Measurements from ENCODE around the gene NOTCH3.

DNA sequence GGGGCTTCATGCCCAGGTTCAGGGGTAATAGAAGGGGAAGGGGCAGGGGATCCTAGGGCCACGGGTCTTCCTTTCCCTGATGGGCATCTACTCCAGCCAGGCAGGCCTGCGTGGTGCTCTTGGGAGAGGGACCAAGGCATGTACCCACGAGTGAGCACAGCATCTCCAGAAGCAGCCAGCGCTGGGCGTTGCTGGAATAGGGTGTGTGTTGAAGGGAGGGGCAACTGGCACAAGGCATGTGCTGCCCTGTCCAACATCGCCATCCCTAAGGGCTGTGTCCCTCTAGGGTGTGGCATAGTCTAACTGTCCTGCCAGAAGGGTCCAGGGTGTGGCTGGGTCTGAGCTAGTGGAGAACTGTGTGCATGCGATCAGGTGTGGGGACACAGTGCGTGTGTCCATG, 2.9 kb downstream of the NOTCH3 start:
- TF ChIP-seq, protein P1, sequence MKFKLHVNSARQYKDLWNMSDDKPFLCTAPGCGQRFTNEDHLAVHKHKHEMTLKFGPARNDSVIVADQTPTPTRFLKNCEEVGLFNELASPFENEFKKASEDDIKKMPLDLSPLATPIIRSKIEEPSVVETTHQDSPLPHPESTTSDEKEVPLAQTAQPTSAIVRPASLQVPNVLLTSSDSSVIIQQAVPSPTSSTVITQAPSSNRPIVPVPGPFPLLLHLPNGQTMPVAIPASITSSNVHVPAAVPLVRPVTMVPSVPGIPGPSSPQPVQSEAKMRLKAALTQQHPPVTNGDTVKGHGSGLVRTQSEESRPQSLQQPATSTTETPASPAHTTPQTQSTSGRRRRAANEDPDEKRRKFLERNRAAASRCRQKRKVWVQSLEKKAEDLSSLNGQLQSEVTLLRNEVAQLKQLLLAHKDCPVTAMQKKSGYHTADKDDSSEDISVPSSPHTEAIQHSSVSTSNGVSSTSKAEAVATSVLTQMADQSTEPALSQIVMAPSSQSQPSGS (IDR thresholded peaks at IDR 0.05; ENCODE audit: low read length), result no peak
- TF ChIP-seq, protein P2, sequence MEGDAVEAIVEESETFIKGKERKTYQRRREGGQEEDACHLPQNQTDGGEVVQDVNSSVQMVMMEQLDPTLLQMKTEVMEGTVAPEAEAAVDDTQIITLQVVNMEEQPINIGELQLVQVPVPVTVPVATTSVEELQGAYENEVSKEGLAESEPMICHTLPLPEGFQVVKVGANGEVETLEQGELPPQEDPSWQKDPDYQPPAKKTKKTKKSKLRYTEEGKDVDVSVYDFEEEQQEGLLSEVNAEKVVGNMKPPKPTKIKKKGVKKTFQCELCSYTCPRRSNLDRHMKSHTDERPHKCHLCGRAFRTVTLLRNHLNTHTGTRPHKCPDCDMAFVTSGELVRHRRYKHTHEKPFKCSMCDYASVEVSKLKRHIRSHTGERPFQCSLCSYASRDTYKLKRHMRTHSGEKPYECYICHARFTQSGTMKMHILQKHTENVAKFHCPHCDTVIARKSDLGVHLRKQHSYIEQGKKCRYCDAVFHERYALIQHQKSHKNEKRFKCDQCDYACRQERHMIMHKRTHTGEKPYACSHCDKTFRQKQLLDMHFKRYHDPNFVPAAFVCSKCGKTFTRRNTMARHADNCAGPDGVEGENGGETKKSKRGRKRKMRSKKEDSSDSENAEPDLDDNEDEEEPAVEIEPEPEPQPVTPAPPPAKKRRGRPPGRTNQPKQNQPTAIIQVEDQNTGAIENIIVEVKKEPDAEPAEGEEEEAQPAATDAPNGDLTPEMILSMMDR (IDR thresholded peaks at IDR 0.05; ENCODE audit: control extremely low read depth in 1 of 3, insufficient read depth in 1 of 3, low read depth in 1 of 3, low read length in 3 of 3), result no peak
- TF ChIP-seq, protein P3, sequence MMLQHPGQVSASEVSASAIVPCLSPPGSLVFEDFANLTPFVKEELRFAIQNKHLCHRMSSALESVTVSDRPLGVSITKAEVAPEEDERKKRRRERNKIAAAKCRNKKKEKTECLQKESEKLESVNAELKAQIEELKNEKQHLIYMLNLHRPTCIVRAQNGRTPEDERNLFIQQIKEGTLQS (IDR thresholded peaks at IDR 0.05; ENCODE audit: insufficient read depth, low read depth, low read length), result no peak
- TF ChIP-seq POLR2A (IDR thresholded peaks at IDR 0.05; ENCODE audit: control extremely low read depth in 1 of 2, low read depth in 2 of 2, low read length in 2 of 2), result no peak
- TF ChIP-seq CREB1 (IDR thresholded peaks at IDR 0.05), result no peak
- TF ChIP-seq SAP30 (IDR thresholded peaks at IDR 0.05; ENCODE audit: insufficient read depth, insufficient replicate concordance, low read length), result no peak
- TF ChIP-seq EZH2 (IDR thresholded peaks at IDR 0.05; ENCODE audit: low read depth, low read length, severe bottlenecking), result no peak

All from H1 (cell line).